K562 (cell line): ENCODE results near the gene KNDC1. TPM values are rescaled to one million over a fixed set of nuclear protein-coding genes. Genes with fewer than 3 reads are reported as not detected.

ENCODE experiments used
- ARID1B ChIP-seq: fragments of 450-650 bp; IDR thresholded peaks from 2 replicates; pipeline ENCODE4 v1.6.1; 2016; ENCODE audit warnings: antibody characterized with exemption, mild to moderate bottlenecking, inconsistent platforms
- CBFA2T3 ChIP-seq: fragments of 450-650 bp; IDR thresholded peaks from 2 replicates; pipeline ENCODE4 v1.6.1; 2017
- CXXC5 ChIP-seq: fragments of 250-450 bp; sonication (Bioruptor Pico); IDR thresholded peaks from 2 replicates; pipeline ENCODE4 v1.8.0; 2022; ENCODE audit warnings: inconsistent platforms, mild to moderate bottlenecking, moderate library complexity
- DPF2 ChIP-seq: fragments of 450-650 bp; IDR thresholded peaks from 2 replicates; pipeline ENCODE4 v1.6.1; 2016
- NBN ChIP-seq: fragments of 450-650 bp; IDR thresholded peaks from 2 replicates; pipeline ENCODE4 v1.6.1; 2016; ENCODE audit warnings: low read depth, mild to moderate bottlenecking
- RB1 ChIP-seq: fragments of 450-650 bp; IDR thresholded peaks from 2 replicates; pipeline ENCODE4 v1.6.1; 2017; ENCODE audit warnings: low read depth, mild to moderate bottlenecking
- SMARCE1 ChIP-seq: fragments of 450-650 bp; IDR thresholded peaks from 2 replicates; pipeline ENCODE4 v1.7.1; 2016; ENCODE audit warnings: mild to moderate bottlenecking
- TCF3 ChIP-seq: sonication (generic); formaldehyde crosslinking; IDR thresholded peaks from 2 replicates; pipeline ENCODE4 v1.4.0; 2020; ENCODE audit warnings: mild to moderate bottlenecking, missing genetic modification reagents
- TOE1 ChIP-seq, 2 experiments: fragments of 450-650 bp in 1 of 2; sonication (generic) in 1 of 2; formaldehyde crosslinking in 1 of 2; IDR thresholded peaks; 2 replicates each; pipeline versions ENCODE4 v1.7.1 to v1.8.0; 2016 to 2022; ENCODE audit warnings: borderline replicate concordance in 2 of 2, mild to moderate bottlenecking in 2 of 2, antibody characterized with exemption in 1 of 2, inconsistent platforms in 1 of 2, low read depth in 1 of 2, missing genetic modification reagents in 1 of 2, moderate library complexity in 1 of 2
- ZNF12 ChIP-seq: sonication (generic); formaldehyde crosslinking; IDR thresholded peaks from 2 replicates; pipeline ENCODE4 v1.4.0; 2020; ENCODE audit warnings: mild to moderate bottlenecking, missing genetic modification reagents
- polyA plus RNA-seq, 8 experiments: library from polyadenylated mRNA; depleted of rRNA in 4 of 8; stranded (reverse) in 5 of 8; unstranded in 3 of 8; fragments of >200 nt; fragmentation: Nextera tagmentation in 2 of 8; fragmentation: Illumina TruSeq in 1 of 8; extraction: Ambion mirVana in 2 of 8; extraction: Trizol in 1 of 8; gene quantifications; 2 replicates each; pipeline versions ENCODE4 v1.2.1 to v1.2.3, GENCODE V29; 2011 to 2014; ENCODE audit warnings: inconsistent platforms in 1 of 8, missing spikeins in 1 of 8
- total RNA-seq, 7 experiments: library from RNA; depleted of rRNA in 6 of 7; stranded (reverse); fragments of >200 nt in 6 of 7; fragmentation: Illumina TruSeq in 2 of 7; extraction: Trizol in 2 of 7; gene quantifications; 2 replicates each; pipeline versions ENCODE4 v1.2.1 to v1.2.3, GENCODE V29; 2011 to 2021; ENCODE audit warnings: low replicate concordance in 1 of 7
- TF ChIP-seq, protein P1 (sequence below): sonication (generic); formaldehyde crosslinking; IDR thresholded peaks from 2 replicates; pipeline ENCODE4 v1.8.0; 2022; ENCODE audit warnings: mild to moderate bottlenecking, missing genetic modification reagents
- TF ChIP-seq, protein P2 (sequence below): sonication (generic); formaldehyde crosslinking; IDR thresholded peaks from 2 replicates; pipeline ENCODE4 v1.8.0; 2022; ENCODE audit warnings: missing genetic modification reagents, mild to moderate bottlenecking, moderate library complexity, borderline replicate concordance
- TF ChIP-seq, protein P3 (sequence below), 3 experiments: fragments of 200-800 bp in 1 of 3; sonication (Bioruptor generic) in 1 of 3; sonication (generic) in 1 of 3; formaldehyde crosslinking in 1 of 3; IDR thresholded peaks; 2 replicates each; pipeline versions ENCODE4 v1.6.1 to v1.8.0; 2016 to 2022; ENCODE audit warnings: mild to moderate bottlenecking in 2 of 3, missing compliant biosample characterization in 2 of 3, missing genetic modification characterization in 2 of 3, missing genetic modification reagents in 1 of 3

Gene KNDC1
- total and polyA plus RNA-seq, 9 of the 15 experiments (the other 6 are each of a cell fraction or from before 2014, with no cell fraction given) = 0.07 to 0.26 (median 0.11) TPM; not detected in 6

DNA sequence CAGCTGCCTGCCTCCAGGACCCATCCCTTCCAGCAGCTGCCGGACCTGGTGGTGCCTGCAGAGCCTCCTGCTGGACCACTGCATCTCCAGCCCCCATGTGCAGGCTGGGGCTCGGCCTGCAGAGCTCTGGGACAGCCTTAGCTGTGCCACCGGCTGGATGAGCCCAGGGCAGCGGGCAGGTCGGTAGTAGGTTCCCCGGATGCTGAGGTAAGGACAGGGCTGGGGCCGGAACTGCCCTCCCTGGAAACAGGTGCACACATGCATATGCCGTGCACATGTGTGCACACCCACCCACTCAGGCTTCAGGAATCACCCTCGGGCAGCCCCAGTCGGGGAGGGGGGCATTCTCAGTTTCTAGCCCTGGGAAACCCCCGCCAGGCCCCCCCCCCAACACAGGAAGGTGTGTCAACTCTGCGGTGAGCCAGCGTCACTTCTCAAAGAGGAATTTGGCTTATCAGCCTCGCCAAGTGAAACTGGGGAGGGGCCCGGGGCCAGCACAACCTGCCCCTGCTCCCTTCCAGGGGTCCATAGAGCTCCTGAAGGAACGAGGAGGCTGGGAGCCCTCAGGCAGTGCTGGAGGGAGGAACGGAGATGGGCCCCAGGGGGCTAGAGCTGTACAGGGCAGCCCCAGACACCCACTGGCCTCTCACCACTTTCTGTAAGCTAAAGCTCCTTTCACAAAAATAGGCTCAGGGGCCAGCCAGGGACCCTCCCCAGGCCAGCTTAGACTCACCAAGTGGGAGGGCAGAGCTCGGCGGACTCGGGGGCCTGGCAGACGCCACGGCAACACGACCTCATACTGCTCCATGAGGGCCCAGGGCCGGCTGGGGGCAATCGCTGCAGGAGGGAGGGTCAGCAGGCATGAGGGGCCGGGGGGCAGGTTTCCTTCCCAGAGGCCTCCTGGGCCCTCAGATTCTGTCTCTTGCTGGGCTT is 115.0 kb downstream of the KNDC1 start (continued):
- TF ChIP-seq, protein P1, sequence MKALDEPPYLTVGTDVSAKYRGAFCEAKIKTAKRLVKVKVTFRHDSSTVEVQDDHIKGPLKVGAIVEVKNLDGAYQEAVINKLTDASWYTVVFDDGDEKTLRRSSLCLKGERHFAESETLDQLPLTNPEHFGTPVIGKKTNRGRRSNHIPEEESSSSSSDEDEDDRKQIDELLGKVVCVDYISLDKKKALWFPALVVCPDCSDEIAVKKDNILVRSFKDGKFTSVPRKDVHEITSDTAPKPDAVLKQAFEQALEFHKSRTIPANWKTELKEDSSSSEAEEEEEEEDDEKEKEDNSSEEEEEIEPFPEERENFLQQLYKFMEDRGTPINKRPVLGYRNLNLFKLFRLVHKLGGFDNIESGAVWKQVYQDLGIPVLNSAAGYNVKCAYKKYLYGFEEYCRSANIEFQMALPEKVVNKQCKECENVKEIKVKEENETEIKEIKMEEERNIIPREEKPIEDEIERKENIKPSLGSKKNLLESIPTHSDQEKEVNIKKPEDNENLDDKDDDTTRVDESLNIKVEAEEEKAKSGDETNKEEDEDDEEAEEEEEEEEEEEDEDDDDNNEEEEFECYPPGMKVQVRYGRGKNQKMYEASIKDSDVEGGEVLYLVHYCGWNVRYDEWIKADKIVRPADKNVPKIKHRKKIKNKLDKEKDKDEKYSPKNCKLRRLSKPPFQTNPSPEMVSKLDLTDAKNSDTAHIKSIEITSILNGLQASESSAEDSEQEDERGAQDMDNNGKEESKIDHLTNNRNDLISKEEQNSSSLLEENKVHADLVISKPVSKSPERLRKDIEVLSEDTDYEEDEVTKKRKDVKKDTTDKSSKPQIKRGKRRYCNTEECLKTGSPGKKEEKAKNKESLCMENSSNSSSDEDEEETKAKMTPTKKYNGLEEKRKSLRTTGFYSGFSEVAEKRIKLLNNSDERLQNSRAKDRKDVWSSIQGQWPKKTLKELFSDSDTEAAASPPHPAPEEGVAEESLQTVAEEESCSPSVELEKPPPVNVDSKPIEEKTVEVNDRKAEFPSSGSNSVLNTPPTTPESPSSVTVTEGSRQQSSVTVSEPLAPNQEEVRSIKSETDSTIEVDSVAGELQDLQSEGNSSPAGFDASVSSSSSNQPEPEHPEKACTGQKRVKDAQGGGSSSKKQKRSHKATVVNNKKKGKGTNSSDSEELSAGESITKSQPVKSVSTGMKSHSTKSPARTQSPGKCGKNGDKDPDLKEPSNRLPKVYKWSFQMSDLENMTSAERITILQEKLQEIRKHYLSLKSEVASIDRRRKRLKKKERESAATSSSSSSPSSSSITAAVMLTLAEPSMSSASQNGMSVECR (CRISPR knock-in tag) = 0 out of 2 replicates have a peak, but pooled peaks have one; percentile 32
- TF ChIP-seq RB1 (0 out of 2 replicates have a peak, but pooled peaks have one; percentile 15), TCF3 (CRISPR knock-in tag) (peak; percentile 51), CXXC5 (CRISPR knock-in tag) (0 out of 2 replicates have a peak, but pooled peaks have one; percentile 26), NBN (no peak), ARID1B (peak; percentile 69), SMARCE1 (0 out of 2 replicates have a peak, but pooled peaks have one; percentile 22), DPF2 (peak; percentile 37; the same call in 1 of the 2 replicates), ZNF12 (0 out of 2 replicates have a peak, but pooled peaks have one; percentile 25), CBFA2T3 (peak; percentile 42), TOE1 (IDR thresholded peaks at IDR 0.05; ENCODE audit: borderline replicate concordance) (no peak), TOE1 (CRISPR knock-in tag; IDR thresholded peaks at IDR 0.05; ENCODE audit: borderline replicate concordance, low read depth) (no peak)
- TF ChIP-seq, protein P2, sequence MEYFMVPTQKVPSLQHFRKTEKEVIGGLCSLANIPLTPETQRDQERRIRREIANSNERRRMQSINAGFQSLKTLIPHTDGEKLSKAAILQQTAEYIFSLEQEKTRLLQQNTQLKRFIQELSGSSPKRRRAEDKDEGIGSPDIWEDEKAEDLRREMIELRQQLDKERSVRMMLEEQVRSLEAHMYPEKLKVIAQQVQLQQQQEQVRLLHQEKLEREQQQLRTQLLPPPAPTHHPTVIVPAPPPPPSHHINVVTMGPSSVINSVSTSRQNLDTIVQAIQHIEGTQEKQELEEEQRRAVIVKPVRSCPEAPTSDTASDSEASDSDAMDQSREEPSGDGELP = peak; percentile 15; the same call in 1 of the 2 replicates
- TF ChIP-seq, protein P3, sequence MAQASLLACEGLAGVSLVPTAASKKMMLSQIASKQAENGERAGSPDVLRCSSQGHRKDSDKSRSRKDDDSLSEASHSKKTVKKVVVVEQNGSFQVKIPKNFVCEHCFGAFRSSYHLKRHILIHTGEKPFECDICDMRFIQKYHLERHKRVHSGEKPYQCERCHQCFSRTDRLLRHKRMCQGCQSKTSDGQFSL (CRISPR knock-in tag; IDR thresholded peaks at IDR 0.05) = peak; percentile 29; the same call in 1 of the 2 replicates
- TF ChIP-seq, protein P3 (tag; IDR thresholded peaks at IDR 0.05) = no peak
